Glutamatergic neuron (in vitro differentiated cells): Measurements from ENCODE around the gene SAP30BP. TPM values are rescaled to one million over a fixed set of nuclear protein-coding genes. Genes with fewer than 3 reads are reported as not detected.

ENCODE experiments used
- DNase-seq: peaks from one replicate; pipeline ENCODE4 v3.0.0; 2022
- H3K27ac Mint-ChIP-seq: one replicate; pipeline ENCODE4 v1.8.0; 2020; ENCODE audit warnings: mild to moderate bottlenecking, mixed read lengths, inconsistent platforms; ENCODE audit not compliant: unreplicated experiment
- H3K27me3 Mint-ChIP-seq: one replicate; pipeline ENCODE4 v1.8.0; 2020; ENCODE audit warnings: mild to moderate bottlenecking, moderate library complexity, mixed read lengths, inconsistent platforms; ENCODE audit not compliant: unreplicated experiment
- H3K36me3 Mint-ChIP-seq: one replicate; pipeline ENCODE4 v1.8.0; 2020; ENCODE audit warnings: mild to moderate bottlenecking, mixed read lengths, inconsistent platforms; ENCODE audit not compliant: unreplicated experiment
- H3K4me1 Mint-ChIP-seq: one replicate; pipeline ENCODE4 v1.8.0; 2020; ENCODE audit warnings: mild to moderate bottlenecking, low read depth, mixed read lengths, inconsistent platforms; ENCODE audit not compliant: unreplicated experiment
- H3K4me3 Mint-ChIP-seq: one replicate; pipeline ENCODE4 v1.8.0; 2020; ENCODE audit warnings: mild to moderate bottlenecking, mixed read lengths, inconsistent platforms; ENCODE audit not compliant: unreplicated experiment
- H3K9me3 Mint-ChIP-seq: one replicate; pipeline ENCODE4 v1.8.0; 2020; ENCODE audit warnings: mild to moderate bottlenecking, moderate library complexity, mixed read lengths, inconsistent platforms; ENCODE audit not compliant: unreplicated experiment
- CTCF ChIP-seq: fragments of 200-600 bp; sonication (generic); IDR thresholded peaks from one replicate; pipeline ENCODE4 v1.5.0; 2021; ENCODE audit not compliant: partially characterized antibody, unreplicated experiment
- total RNA-seq: library from RNA; stranded (reverse); fragmentation: NEBNext Ultra II Directional; extraction: Animal tissue kit (Norgen Biotek cat#: 25700); gene quantifications from one replicate; pipeline ENCODE4 v1.2.1, GENCODE V29; 2021; ENCODE audit not compliant: unreplicated experiment

The SAP30BP gene
- total RNA-seq, 1 donor from 2014 or later: 115 TPM

DNA sequence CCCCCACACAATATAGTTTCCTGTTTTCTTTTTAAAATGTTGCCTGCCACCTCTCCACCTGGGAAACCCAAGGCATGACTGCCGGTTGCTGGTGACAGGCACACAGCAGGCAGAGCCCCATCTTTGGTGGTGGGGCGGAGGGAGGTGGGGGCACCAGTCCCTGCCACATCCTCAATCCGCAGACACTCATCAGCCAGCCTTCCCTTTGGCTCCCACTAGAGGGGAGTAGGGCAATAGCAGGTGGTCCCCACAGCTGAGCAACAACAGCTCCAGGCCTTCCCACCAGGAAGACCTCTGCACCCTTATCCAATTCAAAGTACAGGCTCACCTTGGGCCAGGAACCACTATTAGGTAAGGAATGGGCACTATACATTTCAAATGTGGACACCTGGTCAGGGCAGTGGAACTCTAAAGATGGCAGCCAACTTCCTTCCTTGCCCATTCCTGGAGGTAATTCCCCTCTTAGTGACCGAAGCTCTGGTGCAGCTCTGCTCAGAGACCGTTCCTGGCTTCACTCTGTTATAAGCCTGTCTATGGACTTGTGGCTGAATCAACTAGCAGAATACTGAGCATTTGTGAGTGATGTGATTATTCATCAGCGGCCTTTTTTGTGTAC, 14.1 kb upstream of the SAP30BP start:
- TF ChIP-seq CTCF: peak; percentile 78
- Mint-ChIP-seq H3K9me3 (peaks cover 2% of the 10 kb centered on the region), H3K4me1 (no peaks in the 10 kb centered on the region), H3K4me3 (no peak overlapping the region), H3K27me3 (no peaks in the 10 kb centered on the region), H3K36me3 (no peaks in the 10 kb centered on the region), H3K27ac (no peak overlapping the region)
- peak; percentile 67 for DNase-seq

DNA sequence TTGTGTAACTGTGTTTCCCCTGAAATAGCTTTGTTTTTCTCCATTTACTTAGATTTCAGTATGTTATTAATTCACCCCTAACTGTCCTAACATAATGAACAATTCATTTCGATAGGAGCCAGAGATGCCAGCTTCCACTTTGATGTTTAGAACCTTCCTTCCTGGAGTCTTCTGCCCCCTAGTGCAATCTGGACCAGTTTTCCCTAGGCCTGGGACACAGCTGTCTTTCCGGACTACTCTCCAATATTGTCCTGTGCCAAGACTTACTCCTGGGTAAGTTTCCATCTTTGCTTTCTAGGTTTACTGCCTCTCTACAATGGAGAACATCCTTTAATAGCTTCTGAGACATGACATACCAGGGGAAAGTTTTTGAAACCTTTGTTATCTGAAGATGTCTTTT, 13.0 kb upstream of the SAP30BP start:
- Mint-ChIP-seq H3K27ac (no peak overlapping the region), H3K4me3 (no peak overlapping the region), H3K4me1 (no peaks in the 10 kb centered on the region), H3K9me3 (no peaks in the 10 kb centered on the region), H3K36me3 (no peaks in the 10 kb centered on the region), H3K27me3 (no peaks in the 10 kb centered on the region)
- no peak for DNase-seq
- TF ChIP-seq CTCF: no peak

DNA sequence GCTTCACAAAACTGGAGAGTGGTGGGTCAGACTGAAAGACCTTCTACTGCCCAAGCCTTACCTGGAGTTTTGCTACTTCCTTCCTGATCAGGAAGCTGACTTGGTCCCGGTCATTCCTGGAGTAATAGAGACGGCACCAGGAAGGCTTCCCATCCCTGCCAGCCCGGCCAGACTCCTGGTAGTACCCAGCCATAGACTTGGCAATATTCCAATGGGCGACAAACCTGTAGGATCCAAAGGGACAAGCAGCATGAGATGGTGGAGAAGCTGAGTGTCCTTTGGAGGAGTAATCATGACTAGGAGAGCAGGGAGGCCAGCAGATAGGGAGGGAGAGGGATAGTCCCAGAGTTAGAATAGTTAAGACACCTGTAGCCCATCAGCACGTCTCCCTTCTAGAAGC, 8.9 kb upstream of the SAP30BP start:
- Mint-ChIP-seq H3K4me1 (no peaks in the 10 kb centered on the region), H3K27me3 (no peaks in the 10 kb centered on the region), H3K27ac (no peak overlapping the region), H3K36me3 (no peaks in the 10 kb centered on the region), H3K4me3 (no peak overlapping the region), H3K9me3 (no peaks in the 10 kb centered on the region)
- no peak for TF ChIP-seq CTCF
- no peak for DNase-seq

DNA sequence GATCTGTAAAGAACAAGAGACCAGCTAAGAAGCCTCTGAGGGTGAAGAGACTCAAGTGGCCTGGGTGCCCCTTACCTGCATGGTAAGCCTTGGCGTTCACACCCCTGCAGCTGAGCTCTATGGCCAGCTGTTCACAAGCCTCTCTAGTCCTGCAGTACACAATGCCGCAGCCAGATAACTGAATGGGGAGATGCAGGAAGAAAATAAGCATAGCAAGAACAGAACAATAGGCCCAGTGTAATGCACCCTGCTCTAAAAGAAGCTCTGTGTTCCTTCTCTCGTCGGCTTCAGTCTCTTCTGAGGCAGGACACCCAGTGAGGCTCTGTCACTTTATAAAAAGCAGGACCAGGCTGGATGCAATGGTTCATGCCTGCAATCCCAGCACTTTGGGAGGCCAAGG, 5.6 kb upstream of the SAP30BP start:
- H3K4me3 Mint-ChIP-seq: no peak overlapping the region
- H3K4me1 Mint-ChIP-seq: peaks cover 6% of the 10 kb centered on the region
- no peaks in the 10 kb centered on the region for H3K36me3 Mint-ChIP-seq
- DNase-seq: no peak
- TF ChIP-seq CTCF: no peak
- no peak overlapping the region for H3K27ac Mint-ChIP-seq
- H3K9me3 Mint-ChIP-seq: no peaks in the 10 kb centered on the region
- no peaks in the 10 kb centered on the region for H3K27me3 Mint-ChIP-seq

DNA sequence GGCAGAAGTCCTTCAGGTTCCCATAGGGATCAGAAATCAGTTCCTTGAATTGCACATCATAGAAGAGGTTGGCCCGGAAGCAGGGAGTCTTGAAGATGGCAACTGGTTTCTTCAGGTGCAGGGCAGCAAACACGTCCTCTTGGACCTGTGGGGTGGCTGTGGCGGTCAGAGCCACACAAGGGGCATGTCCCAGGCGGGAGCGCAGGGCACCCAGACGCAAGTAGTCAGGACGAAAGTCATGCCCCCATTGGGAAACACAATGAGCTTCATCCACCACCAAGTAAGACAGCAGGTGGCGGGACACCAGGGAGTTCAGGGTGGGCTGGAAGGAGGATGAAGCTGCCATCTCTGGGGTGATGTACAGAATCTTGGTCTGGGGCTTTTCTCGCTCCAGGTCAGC, 4.6 kb upstream of the SAP30BP start:
- H3K4me3 Mint-ChIP-seq: no peak overlapping the region
- peaks cover 6% of the 10 kb centered on the region for H3K4me1 Mint-ChIP-seq
- DNase-seq: no peak
- H3K36me3 Mint-ChIP-seq: no peaks in the 10 kb centered on the region
- no peak for TF ChIP-seq CTCF
- no peaks in the 10 kb centered on the region for H3K9me3 Mint-ChIP-seq
- no peaks in the 10 kb centered on the region for H3K27me3 Mint-ChIP-seq
- H3K27ac Mint-ChIP-seq: no peak overlapping the region
